SK-N-SH (cell line): ENCODE measurements around the gene C14orf39. TPM values are rescaled to one million over a fixed set of nuclear protein-coding genes. Genes with fewer than 3 reads are reported as not detected.

Experiments used
- CTCF ChIA-PET: fragments of 300-600, 350-600 bp; formaldehyde crosslinking; extraction: SDS; loops from one replicate; lab custom pipeline; 2021; lab: Yijun Ruan, JAX
- POLR2A ChIA-PET: fragments of 350-600 bp; sonication (Branson Sonifier 250); formaldehyde crosslinking; extraction: SDS; loops from one replicate; lab custom pipeline; 2020; ENCODE audit warnings: antibody characterized with exemption, inconsistent platforms; lab: Yijun Ruan, JAX
- DNase-seq: peaks from one replicate; pipeline ENCODE4 v3.0.0; 2012
- H2AFZ ChIP-seq: fragments of 200-600 bp; sonication (generic); 2 replicates; pipeline ENCODE4 v1.8.1; 2016; ENCODE audit warnings: antibody characterized with exemption, mild to moderate bottlenecking, low read depth
- H3F3A ChIP-seq: fragments of 200-600 bp; sonication (generic); replicated peaks from 2 replicates; pipeline ENCODE3; 2016; ENCODE audit warnings: antibody characterized with exemption, mild to moderate bottlenecking; ENCODE audit not compliant: insufficient read depth
- H3K27ac ChIP-seq, 2 experiments: fragments of 200-500 bp in 1 of 2; fragments of 200-600 bp in 1 of 2; sonication (Bioruptor generic) in 1 of 2; sonication (generic), shearing (Covaris generic) in 1 of 2; 2 replicates each; pipeline versions ENCODE4 v1.5.1 to v1.6.1; 2014 to 2016; ENCODE audit warnings: low read depth in 2 of 2, inconsistent platforms in 1 of 2, low read length in 1 of 2, mild to moderate bottlenecking in 1 of 2, mixed read lengths in 1 of 2
- H3K27me3 ChIP-seq: fragments of 200-600 bp; sonication (generic), shearing (Covaris generic); 2 replicates; pipeline ENCODE4 v1.6.1; 2016; ENCODE audit warnings: mixed run types; ENCODE audit not compliant: insufficient read depth
- H3K36me3 ChIP-seq, 2 experiments: fragments of 200-500 bp in 1 of 2; fragments of 200-600 bp in 1 of 2; sonication (Bioruptor generic) in 1 of 2; sonication (generic) in 1 of 2; replicated peaks in 1 of 2; 2 replicates each; pipeline versions ENCODE3 to v1.5.1; 2014 to 2016; ENCODE audit warnings: low read length in 1 of 2, mild to moderate bottlenecking in 1 of 2; ENCODE audit not compliant: insufficient read depth in 2 of 2, control insufficient read depth in 1 of 2
- H3K4me1 ChIP-seq, 2 experiments: fragments of 200-500 bp in 1 of 2; fragments of 200-600 bp in 1 of 2; sonication (Bioruptor generic) in 1 of 2; sonication (generic), shearing (Covaris generic) in 1 of 2; 2 replicates each; pipeline versions ENCODE4 v1.5.1 to v1.6.1; 2014 to 2016; ENCODE audit warnings: low read depth in 1 of 2, low read length in 1 of 2, mixed run types in 1 of 2; ENCODE audit not compliant: insufficient read depth in 2 of 2, control insufficient read depth in 1 of 2
- H3K4me2 ChIP-seq: fragments of 200-600 bp; sonication (generic), shearing (Covaris generic); 2 replicates; pipeline ENCODE4 v1.6.1; 2017; ENCODE audit warnings: mixed run types
- H3K4me3 ChIP-seq, 2 experiments: fragments of 200-500 bp in 1 of 2; fragments of 200-600 bp in 1 of 2; sonication (Bioruptor generic) in 1 of 2; sonication (generic), shearing (Covaris generic) in 1 of 2; 2 replicates each; pipeline versions ENCODE4 v1.5.1 to v1.8.1; 2014 to 2016; ENCODE audit warnings: low read depth in 2 of 2, inconsistent platforms in 1 of 2, low read length in 1 of 2, mild to moderate bottlenecking in 1 of 2, mixed read lengths in 1 of 2, moderate library complexity in 1 of 2
- H3K79me2 ChIP-seq: fragments of 200-600 bp; sonication (generic); 2 replicates; pipeline ENCODE4 v1.8.1; 2017; ENCODE audit warnings: mild to moderate bottlenecking; ENCODE audit not compliant: insufficient read depth
- H3K9ac ChIP-seq: fragments of 200-600 bp; sonication (generic); 2 replicates; pipeline ENCODE4 v1.6.1; 2017; ENCODE audit warnings: mixed run types
- H3K9me2 ChIP-seq: fragments of 200-600 bp; sonication (generic); 2 replicates; pipeline ENCODE4 v1.6.1; 2017; ENCODE audit warnings: mixed run types
- H3K9me3 ChIP-seq: fragments of 200-600 bp; sonication (generic); 2 replicates; pipeline ENCODE4 v1.6.1; 2017; ENCODE audit warnings: mixed run types, mild to moderate bottlenecking, moderate library complexity
- H4K20me1 ChIP-seq: fragments of 200-600 bp; sonication (generic); 2 replicates; pipeline ENCODE4 v1.6.1; 2017; ENCODE audit warnings: mild to moderate bottlenecking, mixed run types; ENCODE audit not compliant: insufficient read depth
- CTCF ChIP-seq: fragments of 200-600 bp; sonication (generic); IDR thresholded peaks from 2 replicates; pipeline ENCODE4 v1.6.1; 2017; ENCODE audit warnings: antibody characterized with exemption, mild to moderate bottlenecking, moderate library complexity
- EP300 ChIP-seq, 2 experiments: IDR thresholded peaks; 2 replicates each; pipeline versions ENCODE4 v1.4.0 to v1.6.1; 2012; ENCODE audit warnings: borderline replicate concordance in 1 of 2, low read depth in 1 of 2, low read length in 1 of 2
- EZH2phosphoT487 ChIP-seq: fragments of 200-600 bp; sonication (generic); IDR thresholded peaks from 2 replicates; pipeline ENCODE4 v1.6.1; 2017; ENCODE audit warnings: low read depth, mixed run types, mild to moderate bottlenecking, antibody characterized with exemption, moderate library complexity, borderline replicate concordance
- FOSL2 ChIP-seq: IDR thresholded peaks from 2 replicates; pipeline ENCODE4 v1.4.0; 2012; ENCODE audit warnings: low read depth, mild to moderate bottlenecking, moderate library complexity, borderline replicate concordance
- IRF3 ChIP-seq: fragments of 150-350 bp; IDR thresholded peaks from 2 replicates; pipeline ENCODE4 v1.6.1; 2016; ENCODE audit warnings: mild to moderate bottlenecking, low read depth, low read length
- MEF2A ChIP-seq: IDR thresholded peaks from 2 replicates; pipeline ENCODE4 v1.4.0; 2012; ENCODE audit warnings: low read depth, borderline replicate concordance
- NRF1 ChIP-seq: IDR thresholded peaks from 2 replicates; pipeline ENCODE4 v1.6.1; 2012; ENCODE audit warnings: low read depth, mild to moderate bottlenecking, low read length
- REST ChIP-seq: IDR thresholded peaks from 2 replicates; pipeline ENCODE4 v1.6.1; 2012; ENCODE audit warnings: mild to moderate bottlenecking, low read depth, low read length, moderate library complexity
- SIN3A ChIP-seq: IDR thresholded peaks from 2 replicates; pipeline ENCODE4 v1.6.1; 2012; ENCODE audit warnings: low read depth, mild to moderate bottlenecking, low read length, moderate library complexity, borderline replicate concordance
- TCF12 ChIP-seq: IDR thresholded peaks from 2 replicates; pipeline ENCODE4 v1.4.0; 2012
- polyA plus RNA-seq, 3 experiments: library from polyadenylated mRNA; depleted of rRNA; stranded (reverse); fragments of >200 nt; gene quantifications; 2 replicates each; pipeline ENCODE4 v1.2.3, GENCODE V29; 2012

C14orf39 gene
- polyA plus RNA-seq, 1 of the 3 experiments (the other 2 are of a cell fraction), result 0.13 TPM

GRCh38 chr14:60502541-60502940, 16.7 kb upstream of the C14orf39 start:
- H3F3A ChIP-seq, result no peaks in the 10 kb centered on the region
- H3K79me2 ChIP-seq, result no peaks in the 10 kb centered on the region
- H3K9me3 ChIP-seq, result no peaks in the 10 kb centered on the region
- H3K27me3 ChIP-seq, result peaks cover 28% of the 10 kb centered on the region
- no peaks in the 10 kb centered on the region for H3K9me2 ChIP-seq
- no peak overlapping the region for H3K4me3 ChIP-seq
- no peak overlapping the region for H3K27ac ChIP-seq
- no peaks in the 10 kb centered on the region for H4K20me1 ChIP-seq
- H2AFZ ChIP-seq, result no peak overlapping the region
- DNase-seq, result no peak
- H3K4me2 ChIP-seq, result no peak overlapping the region
- POLR2A ChIA-PET, result no interaction called here
- no peak for TF ChIP-seq TCF12
- no peak for TF ChIP-seq MEF2A
- no peak for TF ChIP-seq IRF3
- no peak for TF ChIP-seq CTCF
- TF ChIP-seq EZH2phosphoT487, result no peak
- TF ChIP-seq REST, result no peak
- TF ChIP-seq FOSL2, result no peak
- TF ChIP-seq SIN3A, result no peak
- no peak for TF ChIP-seq EP300 (IDR thresholded peaks at IDR 0.05; ENCODE audit: borderline replicate concordance in 1 of 2, low read depth in 1 of 2, low read length in 1 of 2)
- no peak for TF ChIP-seq NRF1
- TF ChIP-seq, all 33 proteins: peak for 0
- CTCF ChIA-PET, result interaction anchor here (1.1 to 2.8 kb wide), 4 partner anchors 11 to 171 kb away, joined by 3 to 8 read pairs (median 4); no protein-coding TSS in a partner anchor
- Histone ChIP-seq H3K9ac (no peak overlapping the region), H3K4me1 (no peaks in the 10 kb centered on the region; a peak in 1 of 4 replicates), H3K36me3 (no peaks in the 10 kb centered on the region)
